NT2/D1 (cell line): Measurements from ENCODE around the gene MON1A.

ENCODE experiments used
- SUZ12 ChIP-seq: IDR thresholded peaks from 2 replicates; pipeline ENCODE4 v1.6.1; 2011; ENCODE audit not compliant: insufficient read length, insufficient read depth; ENCODE audit errors: extremely low read depth
- YY1 ChIP-seq: IDR thresholded peaks from 2 replicates; pipeline ENCODE4 v1.6.1; 2011; ENCODE audit not compliant: insufficient read length, insufficient read depth
- ZNF274 ChIP-seq: IDR thresholded peaks from 2 replicates; pipeline ENCODE4 v1.6.1; 2011; ENCODE audit warnings: mild to moderate bottlenecking, low read depth, low read length

GRCh38 chr3:49864505-49864904, 65.1 kb downstream of the MON1A start:
- TF ChIP-seq SUZ12 (no peak), ZNF274 (no peak), YY1 (no peak)
